ENCODE results near the gene EDAR.
A peak's percentile ranks its signal among the peaks of the same experiment; 100 is the strongest.

EDAR gene

GRCh38 chr2:109005686-109006204, 16.7 kb upstream of the EDAR start:
- H3K4me3 ChIP-seq (ENCODE audit: low read length) = no peak overlapping the region
- no peak for TF ChIP-seq CTCF (IDR thresholded peaks at IDR 0.05; ENCODE audit: insufficient read depth, low read depth, low read length, missing control alignments)

GRCh38 chr2:109001201-109001600, 12.2 kb upstream of the EDAR start:
- no peak for TF ChIP-seq CTCF (IDR thresholded peaks at IDR 0.05; ENCODE audit: insufficient read depth, low read depth, low read length, missing control alignments)
- no peak overlapping the region for H3K4me3 ChIP-seq (ENCODE audit: low read length)
- peak; percentile 55 for DNase-seq (ENCODE audit: low read depth)

More at GRCh38 chr2:109005686-109006204, 16.7 kb upstream of the EDAR start:
- no peak for DNase-seq (ENCODE audit: low read depth)

- TF ChIP-seq CTCF (IDR thresholded peaks at IDR 0.05; ENCODE audit: insufficient read depth, low read depth, low read length, missing control alignments) = no peak
- H3K4me3 ChIP-seq (ENCODE audit: low read length) = no peak overlapping the region
- no peak for DNase-seq (ENCODE audit: low read depth)
These were observed 11.7 kb upstream of the EDAR start for GRCh38 chr2:109000738-109001137.

GRCh38 chr2:108998911-108999310, 9.9 kb upstream of the EDAR start:
- no peak for DNase-seq (ENCODE audit: low read depth)

GRCh38 chr2:108994178-108994577, 5.2 kb upstream of the EDAR start:
- DNase-seq (ENCODE audit: low read depth) = no peak
- TF ChIP-seq CTCF (IDR thresholded peaks at IDR 0.05; ENCODE audit: insufficient read depth, low read depth, low read length, missing control alignments) = no peak
- no peak overlapping the region for H3K4me3 ChIP-seq (ENCODE audit: low read length)

More at GRCh38 chr2:108998911-108999310, 9.9 kb upstream of the EDAR start:
- TF ChIP-seq CTCF (IDR thresholded peaks at IDR 0.05; ENCODE audit: insufficient read depth, low read depth, low read length, missing control alignments) = no peak
- no peak overlapping the region for H3K4me3 ChIP-seq (ENCODE audit: low read length)

- no peak for DNase-seq (ENCODE audit: low read depth)
- H3K4me3 ChIP-seq (ENCODE audit: low read length) = no peak overlapping the region
- no peak for TF ChIP-seq CTCF (IDR thresholded peaks at IDR 0.05; ENCODE audit: insufficient read depth, low read depth, low read length, missing control alignments)
These were observed 4.3 kb upstream of the EDAR start for GRCh38 chr2:108993095-108993937.

Measured in epithelial cell of esophagus (primary cell).